H9 (cell line): ENCODE data around the gene CROCC. TPM values are rescaled to one million over a fixed set of nuclear protein-coding genes. Genes with fewer than 3 reads are reported as not detected.
A peak's percentile ranks its signal among the peaks of the same experiment; 100 is the strongest.

ENCODE experiments used
- DNase-seq: peaks from one replicate; pipeline ENCODE4 v3.0.0-alpha.2; 2017
- H2AFZ ChIP-seq: one replicate; pipeline ENCODE4 v1.6.1; 2013; ENCODE audit warnings: mild to moderate bottlenecking, low read length, control low read depth, moderate library complexity
- H2AK5ac ChIP-seq: 2 replicates; pipeline ENCODE4 v1.6.1; 2013; ENCODE audit warnings: low read length, control low read depth, mixed read lengths; ENCODE audit not compliant: insufficient read length
- H2BK120ac ChIP-seq: one replicate; pipeline ENCODE4 v1.6.1; 2013; ENCODE audit warnings: low read depth, mild to moderate bottlenecking, low read length, control low read depth, inconsistent platforms; ENCODE audit not compliant: poor library complexity, severe bottlenecking
- H2BK12ac ChIP-seq: 2 replicates; pipeline ENCODE4 v1.6.1; 2013; ENCODE audit warnings: low read length, control low read depth, mixed read lengths, low read depth; ENCODE audit not compliant: insufficient read length
- H2BK15ac ChIP-seq: 2 replicates; pipeline ENCODE4 v1.6.1; 2013; ENCODE audit warnings: low read depth, low read length, control low read depth
- H2BK20ac ChIP-seq: one replicate; pipeline ENCODE4 v1.6.1; 2013; ENCODE audit warnings: low read depth, mild to moderate bottlenecking, low read length, control low read depth, inconsistent platforms; ENCODE audit not compliant: poor library complexity, severe bottlenecking
- H2BK5ac ChIP-seq: 2 replicates; pipeline ENCODE4 v1.6.1; 2013; ENCODE audit warnings: low read length, control low read depth, mixed read lengths; ENCODE audit not compliant: insufficient read length
- H3K14ac ChIP-seq: 2 replicates; pipeline ENCODE4 v1.6.1; 2013; ENCODE audit warnings: low read length, control low read depth; ENCODE audit not compliant: insufficient read depth
- H3K18ac ChIP-seq: 2 replicates; pipeline ENCODE4 v1.6.1; 2013; ENCODE audit warnings: low read depth, mild to moderate bottlenecking, mixed read lengths, low read length, control low read depth; ENCODE audit not compliant: insufficient read length
- H3K23ac ChIP-seq: 2 replicates; pipeline ENCODE4 v1.6.1; 2013; ENCODE audit warnings: low read length, control low read depth, mixed read lengths, low read depth; ENCODE audit not compliant: insufficient read length
- H3K23me2 ChIP-seq: 2 replicates; pipeline ENCODE4 v1.6.1; 2013; ENCODE audit warnings: low read depth, mild to moderate bottlenecking, mixed read lengths, low read length, control low read depth; ENCODE audit not compliant: insufficient read length, poor library complexity, severe bottlenecking
- H3K27ac ChIP-seq: 2 replicates; pipeline ENCODE4 v1.5.1; 2013; ENCODE audit warnings: low read length, control low read depth, mixed read lengths, low read depth; ENCODE audit not compliant: insufficient read length
- H3K27me3 ChIP-seq: 2 replicates; pipeline ENCODE4 v1.6.1; 2013; ENCODE audit warnings: low read length, control low read depth, inconsistent platforms; ENCODE audit not compliant: insufficient read depth
- H3K4ac ChIP-seq: 2 replicates; pipeline ENCODE4 v1.6.1; 2013; ENCODE audit warnings: low read depth, mild to moderate bottlenecking, control low read depth, inconsistent platforms, low read length, moderate library complexity
- H3K4me1 ChIP-seq: 2 replicates; pipeline ENCODE4 v1.6.1; 2013; ENCODE audit warnings: low read length, control low read depth, inconsistent platforms; ENCODE audit not compliant: insufficient read depth
- H3K4me2 ChIP-seq: 2 replicates; pipeline ENCODE4 v1.6.1; 2013; ENCODE audit warnings: low read length, control low read depth, mixed read lengths; ENCODE audit not compliant: insufficient read length, insufficient read depth
- H3K56ac ChIP-seq: 2 replicates; pipeline ENCODE4 v1.6.1; 2013; ENCODE audit warnings: low read depth, mild to moderate bottlenecking, mixed read lengths, low read length, control low read depth; ENCODE audit not compliant: insufficient read length
- H3K79me1 ChIP-seq: 2 replicates; pipeline ENCODE4 v1.6.1; 2013; ENCODE audit warnings: low read depth, mild to moderate bottlenecking, moderate library complexity, low read length, control low read depth, inconsistent platforms; ENCODE audit not compliant: insufficient read depth, poor library complexity, severe bottlenecking
- H3K79me2 ChIP-seq: 2 replicates; pipeline ENCODE4 v1.6.1; 2013; ENCODE audit warnings: low read length, control low read depth, inconsistent platforms; ENCODE audit not compliant: insufficient read depth
- H3K9ac ChIP-seq: 2 replicates; pipeline ENCODE4 v1.6.1; 2013; ENCODE audit warnings: low read length, control low read depth, mixed read lengths; ENCODE audit not compliant: insufficient read length; ENCODE audit errors: extremely low read depth
- H3K9me3 ChIP-seq: one replicate; pipeline ENCODE4 v1.6.1; 2013; ENCODE audit warnings: low read depth, low read length, inconsistent platforms; ENCODE audit not compliant: control insufficient read depth
- H3T11ph ChIP-seq: one replicate; pipeline ENCODE4 v1.6.1; 2013; ENCODE audit warnings: mild to moderate bottlenecking, low read length, control low read depth, inconsistent platforms
- H4K20me1 ChIP-seq: one replicate; pipeline ENCODE4 v1.6.1; 2013; ENCODE audit not compliant: control insufficient read depth, insufficient read length, insufficient read depth
- H4K5ac ChIP-seq: 2 replicates; pipeline ENCODE4 v1.6.1; 2013; ENCODE audit warnings: low read depth, mild to moderate bottlenecking, mixed read lengths, low read length, control low read depth; ENCODE audit not compliant: insufficient read length
- H4K8ac ChIP-seq: replicated peaks from 2 replicates; pipeline ENCODE4 v1.6.1; 2013; ENCODE audit warnings: low read length, control low read depth, mixed read lengths, low read depth; ENCODE audit not compliant: insufficient read length
- H4K91ac ChIP-seq: 2 replicates; pipeline ENCODE4 v1.6.1; 2013; ENCODE audit warnings: low read depth, mild to moderate bottlenecking, moderate library complexity, mixed read lengths, low read length, control low read depth; ENCODE audit not compliant: insufficient read length
- H3K27ac Mint-ChIP-seq, 3 experiments: 2 replicates in 2 of 3; 3 replicates in 1 of 3; pipeline ENCODE4 v1.8.0; 2020 to 2021; ENCODE audit warnings: mixed read lengths in 3 of 3, mild to moderate bottlenecking in 1 of 3, moderate library complexity in 1 of 3
- H3K27me3 Mint-ChIP-seq: 2 replicates; pipeline ENCODE4 v1.8.0; 2021; ENCODE audit warnings: low read depth, mild to moderate bottlenecking, moderate library complexity, mixed read lengths
- H3K36me3 Mint-ChIP-seq, 3 experiments: 2 replicates in 2 of 3; 3 replicates in 1 of 3; pipeline ENCODE4 v1.8.0; 2020 to 2021; ENCODE audit warnings: low read depth in 3 of 3, mixed read lengths in 3 of 3; ENCODE audit not compliant: insufficient read depth in 1 of 3
- H3K4me1 Mint-ChIP-seq, 2 experiments: 2 replicates each; pipeline ENCODE4 v1.8.0; 2020; ENCODE audit warnings: mixed read lengths in 2 of 2
- H3K4me3 Mint-ChIP-seq, 2 experiments: 2 replicates in 1 of 2; 3 replicates in 1 of 2; pipeline ENCODE4 v1.8.0; 2020 to 2021; ENCODE audit warnings: mild to moderate bottlenecking in 2 of 2, mixed read lengths in 2 of 2, moderate library complexity in 1 of 2
- H3K9me3 Mint-ChIP-seq, 2 experiments: 2 replicates in 1 of 2; 3 replicates in 1 of 2; pipeline ENCODE4 v1.8.0; 2020; ENCODE audit warnings: mild to moderate bottlenecking in 2 of 2, mixed read lengths in 2 of 2, moderate library complexity in 1 of 2
- WGBS: extraction: QIAGEN DNeasy Blood & Tissue Kit; methylation state at CpG from one replicate; pipeline ENCODE4 v1.1.7; 2013; ENCODE audit warnings: missing lambda C conversion rate, low lambda C conversion rate, mixed read lengths; ENCODE audit not compliant: insufficient read length; ENCODE audit errors: extremely low coverage; 5-methylcytosine and 5-hydroxymethylcytosine counted together
- total RNA-seq: library from RNA; stranded (reverse); gene quantifications from 2 replicates; pipeline ENCODE4 v1.2.1, GENCODE V29; 2021
- TF ChIP-seq, protein P1 (sequence below): fragments of 200-600 bp; sonication (generic); conservative IDR thresholded peaks from 3 replicates; pipeline ENCODE4 v1.8.0; 2021; ENCODE audit warnings: antibody characterized with exemption, mild to moderate bottlenecking

The CROCC gene
- total RNA-seq, 1 experiment from 2014 or later = 40.7 TPM

DNA sequence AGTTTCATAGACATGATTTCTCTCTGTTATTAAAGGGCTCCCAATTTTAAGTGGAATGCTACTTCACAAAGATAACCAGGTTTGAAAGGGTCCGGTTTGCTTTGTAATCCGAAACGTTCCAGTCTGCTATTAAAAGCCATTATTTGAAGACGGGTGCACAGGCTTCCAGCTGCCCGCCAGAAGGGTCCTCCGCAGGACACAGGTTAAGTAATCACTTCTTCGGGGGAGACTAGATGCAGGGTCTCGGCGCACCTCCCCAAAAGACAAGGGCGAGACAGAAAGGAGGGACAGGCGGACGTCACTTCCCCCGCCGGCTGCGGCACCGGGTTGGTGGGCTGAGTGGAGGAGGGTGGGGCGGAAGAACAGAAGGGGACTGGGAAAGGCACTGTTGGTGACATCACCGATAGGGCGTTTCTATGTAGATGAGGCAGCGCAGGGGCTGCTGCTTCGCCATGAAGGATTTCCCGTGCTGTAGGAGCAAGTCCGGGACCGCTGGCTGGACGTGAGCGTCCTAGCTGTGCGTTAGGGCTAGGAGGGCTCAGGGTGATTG, 17.1 kb upstream of the CROCC start:
- Histone ChIP-seq H2AFZ (no peak overlapping the region), H4K5ac (peak overlapping the region; percentile 100), H3K9me3 (no peaks in the 10 kb centered on the region), H3K27me3 (no peaks in the 10 kb centered on the region), H3K9ac (peak overlapping the region; percentile 99), H3K18ac (peak overlapping the region; percentile 100), H3T11ph (peak overlapping the region; percentile 100), H2BK120ac (peak overlapping the region; percentile 100), H3K79me1 (no peaks in the 10 kb centered on the region), H2BK5ac (peak overlapping the region; percentile 100), H2BK15ac (no peak overlapping the region), H3K4ac (peak overlapping the region; percentile 52; the same call in 1 of the 2 replicates), H3K27ac (peak overlapping the region; percentile 100), H4K20me1 (no peaks in the 10 kb centered on the region), H3K56ac (peak overlapping the region; percentile 100), H4K91ac (peak overlapping the region; percentile 68), H3K4me2 (peak overlapping the region; percentile 71), H3K23me2 (peaks cover 10% of the 10 kb centered on the region), H4K8ac (peak overlapping the region; percentile 99), H2BK12ac (no peak overlapping the region), H2BK20ac (no peak overlapping the region), H3K14ac (peak overlapping the region; percentile 100), H2AK5ac (no peak overlapping the region), H3K4me1 (no peaks in the 10 kb centered on the region), H3K23ac (peak overlapping the region; percentile 99), H3K79me2 (no peaks in the 10 kb centered on the region)
- H3K36me3 Mint-ChIP-seq = peaks cover 0 to 5% (median 0%) of the 10 kb centered on the region in 3 experiments; a peak in 1 of 7 replicates
- WGBS = no CpG with 5 or more reads among the region's 27 CpGs
- no peak overlapping the region for H3K4me3 Mint-ChIP-seq
- TF ChIP-seq, protein P1, sequence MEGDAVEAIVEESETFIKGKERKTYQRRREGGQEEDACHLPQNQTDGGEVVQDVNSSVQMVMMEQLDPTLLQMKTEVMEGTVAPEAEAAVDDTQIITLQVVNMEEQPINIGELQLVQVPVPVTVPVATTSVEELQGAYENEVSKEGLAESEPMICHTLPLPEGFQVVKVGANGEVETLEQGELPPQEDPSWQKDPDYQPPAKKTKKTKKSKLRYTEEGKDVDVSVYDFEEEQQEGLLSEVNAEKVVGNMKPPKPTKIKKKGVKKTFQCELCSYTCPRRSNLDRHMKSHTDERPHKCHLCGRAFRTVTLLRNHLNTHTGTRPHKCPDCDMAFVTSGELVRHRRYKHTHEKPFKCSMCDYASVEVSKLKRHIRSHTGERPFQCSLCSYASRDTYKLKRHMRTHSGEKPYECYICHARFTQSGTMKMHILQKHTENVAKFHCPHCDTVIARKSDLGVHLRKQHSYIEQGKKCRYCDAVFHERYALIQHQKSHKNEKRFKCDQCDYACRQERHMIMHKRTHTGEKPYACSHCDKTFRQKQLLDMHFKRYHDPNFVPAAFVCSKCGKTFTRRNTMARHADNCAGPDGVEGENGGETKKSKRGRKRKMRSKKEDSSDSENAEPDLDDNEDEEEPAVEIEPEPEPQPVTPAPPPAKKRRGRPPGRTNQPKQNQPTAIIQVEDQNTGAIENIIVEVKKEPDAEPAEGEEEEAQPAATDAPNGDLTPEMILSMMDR = no peak
- H3K27ac Mint-ChIP-seq = no peak overlapping the region
- H3K9me3 Mint-ChIP-seq = no peaks in the 10 kb centered on the region; a peak in 1 of 5 replicates
- H3K27me3 Mint-ChIP-seq = no peaks in the 10 kb centered on the region
- peaks cover 16 to 19% of the 10 kb centered on the region in 2 experiments for H3K4me1 Mint-ChIP-seq
- peak; percentile 99 for DNase-seq
